ENCODE measurements around the gene HFE. TPM values are rescaled to one million over a fixed set of nuclear protein-coding genes. Genes with fewer than 3 reads are reported as not detected.
A peak's percentile ranks its signal among the peaks of the same experiment; 100 is the strongest.

Gene HFE
- total RNA-seq, 2 donors from 2014 or later: 1.8 to 2.1 TPM

DNA sequence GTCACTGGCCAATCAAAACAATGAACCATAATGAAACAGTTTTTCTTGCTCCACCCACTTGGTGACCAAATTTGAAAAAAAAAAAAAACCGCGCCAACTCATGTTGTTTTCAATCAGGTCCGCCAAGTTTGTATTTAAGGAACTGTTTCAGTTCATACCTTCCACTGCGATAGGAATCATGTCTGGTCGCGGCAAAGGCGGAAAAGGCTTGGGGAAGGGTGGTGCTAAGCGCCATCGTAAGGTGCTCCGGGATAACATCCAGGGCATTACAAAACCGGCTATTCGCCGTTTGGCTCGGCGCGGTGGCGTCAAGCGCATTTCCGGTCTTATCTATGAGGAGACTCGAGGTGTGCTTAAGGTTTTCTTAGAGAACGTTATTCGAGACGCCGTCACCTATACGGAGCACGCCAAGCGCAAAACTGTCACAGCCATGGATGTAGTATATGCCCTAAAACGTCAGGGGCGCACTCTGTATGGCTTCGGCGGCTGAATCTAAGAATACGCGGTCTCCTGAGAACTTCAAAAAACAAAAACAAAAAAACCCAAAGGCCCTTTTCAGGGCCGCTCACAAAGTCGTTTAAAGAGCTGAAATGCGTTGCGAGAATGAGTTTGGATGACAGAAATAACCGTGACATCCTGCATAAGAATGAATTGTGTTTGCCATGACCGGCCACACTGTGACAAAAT is 16.7 kb downstream of the HFE start:
- WGBS, 2 experiments (ENCODE audit: insufficient coverage in 1 of 2, insufficient read length in 1 of 2): 1 to 2% methylated on average over 24 to 39 of the region's 39 CpGs
- peak; percentile 92 for DNase-seq

DNA sequence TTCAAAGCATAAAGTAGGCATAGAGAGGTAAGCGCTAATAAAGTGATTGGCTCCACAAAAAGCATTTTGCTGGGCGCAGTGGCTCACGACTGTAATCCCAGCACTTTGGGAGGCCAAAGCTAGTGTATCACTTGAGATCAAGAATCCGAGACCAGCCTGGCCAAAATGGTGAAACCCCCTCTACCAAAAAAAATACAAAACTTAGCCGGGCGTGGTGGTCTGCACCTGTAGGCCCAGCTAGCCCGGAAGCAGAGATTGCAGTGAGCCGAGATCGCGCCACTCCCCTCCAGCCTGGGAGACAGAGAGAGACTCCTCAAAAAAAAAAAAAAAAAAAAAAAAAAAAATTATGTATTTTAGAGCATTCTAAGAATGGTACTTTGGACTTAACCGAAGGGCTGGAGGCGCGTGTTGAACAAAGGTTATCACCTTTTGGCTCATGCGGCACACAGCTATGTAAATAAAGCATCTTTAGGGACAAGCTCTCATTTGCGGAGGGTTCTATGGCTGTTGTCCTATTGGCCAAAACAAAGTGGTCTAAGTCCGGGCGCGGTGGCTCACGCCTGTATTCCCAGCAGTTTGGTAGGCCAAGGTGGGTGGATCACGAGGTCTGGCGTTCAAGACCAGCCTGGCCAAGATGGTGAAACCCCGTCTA is 17.4 kb downstream of the HFE start:
- peaks cover 16% of the 10 kb centered on the region for H3K4me1 Mint-ChIP-seq
- TF ChIP-seq, protein P1, sequence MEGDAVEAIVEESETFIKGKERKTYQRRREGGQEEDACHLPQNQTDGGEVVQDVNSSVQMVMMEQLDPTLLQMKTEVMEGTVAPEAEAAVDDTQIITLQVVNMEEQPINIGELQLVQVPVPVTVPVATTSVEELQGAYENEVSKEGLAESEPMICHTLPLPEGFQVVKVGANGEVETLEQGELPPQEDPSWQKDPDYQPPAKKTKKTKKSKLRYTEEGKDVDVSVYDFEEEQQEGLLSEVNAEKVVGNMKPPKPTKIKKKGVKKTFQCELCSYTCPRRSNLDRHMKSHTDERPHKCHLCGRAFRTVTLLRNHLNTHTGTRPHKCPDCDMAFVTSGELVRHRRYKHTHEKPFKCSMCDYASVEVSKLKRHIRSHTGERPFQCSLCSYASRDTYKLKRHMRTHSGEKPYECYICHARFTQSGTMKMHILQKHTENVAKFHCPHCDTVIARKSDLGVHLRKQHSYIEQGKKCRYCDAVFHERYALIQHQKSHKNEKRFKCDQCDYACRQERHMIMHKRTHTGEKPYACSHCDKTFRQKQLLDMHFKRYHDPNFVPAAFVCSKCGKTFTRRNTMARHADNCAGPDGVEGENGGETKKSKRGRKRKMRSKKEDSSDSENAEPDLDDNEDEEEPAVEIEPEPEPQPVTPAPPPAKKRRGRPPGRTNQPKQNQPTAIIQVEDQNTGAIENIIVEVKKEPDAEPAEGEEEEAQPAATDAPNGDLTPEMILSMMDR (conservative IDR thresholded peaks at IDR 0.05): no peak
- Histone ChIP-seq H3K9ac (ENCODE audit: extremely low read depth, low read length, poor library complexity, severe bottlenecking) (peak overlapping the region; percentile 60), H3K27me3 (ENCODE audit: control insufficient read depth, insufficient read depth, low read length, poor library complexity, severe bottlenecking) (no peaks in the 10 kb centered on the region), H3K9me3 (ENCODE audit: control insufficient read depth, low read length) (peaks cover 6% of the 10 kb centered on the region), H3K4me1 (ENCODE audit: control insufficient read depth, insufficient read depth, low read length) (no peaks in the 10 kb centered on the region), H3K27ac (ENCODE audit: low read depth, low read length) (peak overlapping the region; percentile 86), H3K4me3 (ENCODE audit: low read length) (peak overlapping the region; percentile 87), H3K36me3 (ENCODE audit: control insufficient read depth, insufficient read depth, low read length) (no peaks in the 10 kb centered on the region)
- H3K9me3 Mint-ChIP-seq: peaks cover 20% of the 10 kb centered on the region
- H3K27me3 Mint-ChIP-seq (ENCODE audit: insufficient read depth): no peaks in the 10 kb centered on the region
- H3K27ac Mint-ChIP-seq: peak overlapping the region; percentile 97
- peaks cover 2% of the 10 kb centered on the region for H3K36me3 Mint-ChIP-seq (ENCODE audit: low read depth)
- WGBS, 2 experiments (ENCODE audit: insufficient coverage in 1 of 2, insufficient read length in 1 of 2): 68 to 76% methylated on average over 18 to 22 of the region's 22 CpGs
- peak overlapping the region; percentile 69 for H3K4me3 Mint-ChIP-seq
- peak; percentile 76 for DNase-seq

More for the DNA sequence above, 16.7 kb downstream of the HFE start:
- H3K4me3 Mint-ChIP-seq: peak overlapping the region; percentile 69
- peaks cover 2% of the 10 kb centered on the region for H3K36me3 Mint-ChIP-seq (ENCODE audit: low read depth)
- peak overlapping the region; percentile 87 for H3K4me3 ChIP-seq (ENCODE audit: low read length)
- peaks cover 16% of the 10 kb centered on the region for H3K4me1 Mint-ChIP-seq
- peaks cover 20% of the 10 kb centered on the region for H3K9me3 Mint-ChIP-seq
- no peaks in the 10 kb centered on the region for H3K4me1 ChIP-seq (ENCODE audit: control insufficient read depth, insufficient read depth, low read length)
- TF ChIP-seq, protein P1 (conservative IDR thresholded peaks at IDR 0.05): peak; percentile 68
- H3K27me3 ChIP-seq (ENCODE audit: control insufficient read depth, insufficient read depth, low read length, poor library complexity, severe bottlenecking): no peaks in the 10 kb centered on the region
- peak overlapping the region; percentile 60 for H3K9ac ChIP-seq (ENCODE audit: extremely low read depth, low read length, poor library complexity, severe bottlenecking)
- no peaks in the 10 kb centered on the region for H3K36me3 ChIP-seq (ENCODE audit: control insufficient read depth, insufficient read depth, low read length)
- peak overlapping the region; percentile 97 for H3K27ac Mint-ChIP-seq
- no peaks in the 10 kb centered on the region for H3K27me3 Mint-ChIP-seq (ENCODE audit: insufficient read depth)
- H3K9me3 ChIP-seq (ENCODE audit: control insufficient read depth, low read length): peaks cover 6% of the 10 kb centered on the region
- H3K27ac ChIP-seq (ENCODE audit: low read depth, low read length): peak overlapping the region; percentile 86

- no peaks in the 10 kb centered on the region for H3K27me3 ChIP-seq (ENCODE audit: control insufficient read depth, insufficient read depth, low read length, poor library complexity, severe bottlenecking)
- Mint-ChIP-seq H3K9me3 (peaks cover 20% of the 10 kb centered on the region), H3K36me3 (ENCODE audit: low read depth) (peaks cover 2% of the 10 kb centered on the region), H3K27ac (no peak overlapping the region), H3K27me3 (ENCODE audit: insufficient read depth) (no peaks in the 10 kb centered on the region), H3K4me1 (peaks cover 16% of the 10 kb centered on the region), H3K4me3 (peak overlapping the region; percentile 69)
- WGBS, 2 experiments (ENCODE audit: insufficient coverage in 1 of 2, insufficient read length in 1 of 2): 87 to 90% methylated on average over 7 to 8 of the region's 8 CpGs
- no peaks in the 10 kb centered on the region for H3K4me1 ChIP-seq (ENCODE audit: control insufficient read depth, insufficient read depth, low read length)
- peaks cover 6% of the 10 kb centered on the region for H3K9me3 ChIP-seq (ENCODE audit: control insufficient read depth, low read length)
- H3K36me3 ChIP-seq (ENCODE audit: control insufficient read depth, insufficient read depth, low read length): no peaks in the 10 kb centered on the region
- no peak overlapping the region for H3K9ac ChIP-seq (ENCODE audit: extremely low read depth, low read length, poor library complexity, severe bottlenecking)
- H3K4me3 ChIP-seq (ENCODE audit: low read length): no peak overlapping the region
- H3K27ac ChIP-seq (ENCODE audit: low read depth, low read length): no peak overlapping the region
- TF ChIP-seq, protein P1 (conservative IDR thresholded peaks at IDR 0.05): no peak
- DNase-seq: no peak
These were observed 18.0 kb downstream of the HFE start for GRCh38 chr6:26105109-26105730.

Measured in endodermal cell (in vitro differentiated cells).